Measurements from ENCODE around the gene CSNK1A1.
"Not testable (repeated sequence)": the region's sequence is repeated elsewhere in the genome, so short reads cannot be mapped to it uniquely, and the experiment has no call there.

- not testable (repeated sequence) for TF ChIP-seq CTCF, EZH2phosphoT487, EZH2 (IDR thresholded peaks at IDR 0.05)
These were observed 106.8 kb downstream of the CSNK1A1 start for GRCh38 chr5:149444430-149444829.
